ENCODE results near the gene LAMB3.

Gene LAMB3

DNA sequence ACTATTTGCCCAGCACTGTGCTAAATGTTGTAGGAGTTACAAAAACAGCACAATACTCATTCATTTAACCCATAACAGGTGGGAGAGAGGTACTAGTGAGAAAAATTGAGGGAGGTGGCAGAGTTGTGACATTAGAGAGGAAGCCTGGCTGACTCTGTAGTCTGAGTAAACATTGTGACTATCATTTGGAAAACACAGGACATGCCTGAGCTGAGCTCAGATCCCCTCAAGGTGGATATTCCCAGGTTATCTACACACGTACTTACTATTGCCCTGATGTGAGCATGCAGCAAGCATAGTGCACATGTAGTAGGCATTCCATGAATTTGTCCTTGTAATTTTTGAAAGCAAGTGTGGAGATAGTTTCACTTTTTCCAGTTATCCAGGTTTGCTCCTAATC lies 57.8 kb downstream of the LAMB3 start:
- no peak for DNase-seq

GRCh38 chr1:209593747-209594146 lies 58.5 kb downstream of the LAMB3 start:
- no peak for DNase-seq

- DNase-seq = no peak
Measured at GRCh38 chr1:209590405-209590804, 61.8 kb downstream of the LAMB3 start.

GRCh38 chr1:209589863-209590262 lies 62.4 kb downstream of the LAMB3 start:
- DNase-seq = no peak

DNA sequence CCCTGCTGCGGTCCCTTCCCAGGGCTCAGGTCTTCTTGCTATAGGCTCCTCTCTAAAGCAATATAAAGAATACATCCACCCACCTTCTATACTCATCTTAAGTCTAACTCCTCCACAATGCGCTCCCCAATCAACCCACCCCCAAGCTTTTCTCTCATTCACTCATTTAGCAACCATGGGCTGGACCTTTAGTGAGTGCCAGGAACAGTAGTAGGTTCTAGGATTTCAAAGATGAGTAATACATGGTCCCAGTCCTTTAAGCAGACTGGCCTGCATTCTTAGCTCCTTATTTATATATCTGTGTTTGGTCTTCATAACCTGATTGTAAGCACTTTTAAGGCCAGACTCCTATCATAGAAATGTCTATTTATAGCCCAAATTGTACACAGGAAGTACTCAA lies 62.8 kb downstream of the LAMB3 start:
- no peak for DNase-seq

GRCh38 chr1:209587789-209588188 lies 64.4 kb downstream of the LAMB3 start:
- DNase-seq = no peak

DNA sequence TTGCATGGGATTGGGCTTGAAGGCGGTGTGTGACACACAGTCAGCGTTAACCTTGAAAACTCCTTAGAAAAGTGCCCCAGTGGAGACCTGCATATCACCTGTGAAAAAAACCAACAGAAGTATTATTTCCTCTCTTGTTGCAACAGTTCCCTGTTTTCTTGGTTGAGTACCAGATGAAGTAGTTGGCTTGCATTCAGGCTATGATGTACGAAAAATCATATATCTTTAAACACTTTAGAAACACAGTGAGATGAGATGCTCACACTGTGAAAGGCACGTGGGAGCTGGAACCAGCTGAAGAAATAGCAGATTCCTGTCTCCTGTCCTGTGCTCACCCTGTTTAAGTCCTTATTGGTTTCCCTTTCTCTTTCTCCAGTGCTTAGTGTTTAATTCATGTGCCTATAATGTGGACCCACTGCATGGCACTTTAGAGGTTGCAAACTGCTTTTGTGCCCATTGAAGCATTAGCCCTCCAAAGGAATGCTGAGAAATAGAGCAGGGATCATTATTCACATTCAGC lies 65.9 kb downstream of the LAMB3 start:
- DNase-seq = no peak

DNA sequence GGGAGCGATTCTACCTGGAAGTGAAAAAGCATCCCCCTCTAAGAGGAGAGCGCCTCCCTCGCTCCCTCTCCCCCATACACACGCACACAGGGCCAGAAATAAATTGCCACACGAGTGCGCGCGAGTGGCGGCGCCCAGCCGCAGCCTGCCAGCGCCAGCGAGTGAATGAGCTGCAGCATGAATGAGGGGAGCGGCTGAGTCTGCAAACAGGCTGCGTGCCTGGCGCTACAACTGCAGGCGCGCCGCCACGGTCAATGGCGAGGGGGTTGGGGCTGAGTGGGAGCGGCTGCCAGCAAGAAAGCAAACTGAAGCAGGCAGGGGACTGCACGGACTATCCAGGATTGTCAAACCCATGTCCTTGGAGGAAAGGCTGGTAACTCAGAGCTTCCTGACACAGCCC lies 66.6 kb downstream of the LAMB3 start:
- DNase-seq = no peak

DNA sequence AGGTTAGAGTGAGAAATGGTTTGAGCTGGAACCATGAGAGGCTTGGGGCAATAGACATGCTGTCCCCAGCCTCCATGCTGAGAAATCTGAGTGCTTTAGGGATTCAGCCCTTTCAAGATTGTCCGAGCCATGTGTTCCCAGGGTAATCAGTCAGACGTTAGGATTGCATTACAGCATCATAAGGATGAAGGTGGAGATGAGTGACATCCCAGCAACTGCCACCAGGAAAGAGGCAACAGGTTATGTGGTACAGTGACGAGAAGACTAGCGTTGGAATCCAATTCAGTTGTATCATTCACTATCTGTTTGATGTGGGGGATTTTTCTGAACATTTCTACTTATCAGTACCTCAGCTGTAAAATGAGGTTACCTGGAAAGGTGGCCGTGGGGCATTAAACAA lies 67.0 kb downstream of the LAMB3 start:
- no peak for DNase-seq

GRCh38 chr1:209584231-209584672 lies 68.0 kb downstream of the LAMB3 start:
- no peak for DNase-seq

- DNase-seq = no peak
Measured at GRCh38 chr1:209583408-209583807, 68.8 kb downstream of the LAMB3 start, which contains the start of gene CAMK1G. Gene CAMK1G, plus strand, starts transcription at chr1:209583714. Its CDS starts 11,270 bp downstream, at chr1:209594984.

DNA sequence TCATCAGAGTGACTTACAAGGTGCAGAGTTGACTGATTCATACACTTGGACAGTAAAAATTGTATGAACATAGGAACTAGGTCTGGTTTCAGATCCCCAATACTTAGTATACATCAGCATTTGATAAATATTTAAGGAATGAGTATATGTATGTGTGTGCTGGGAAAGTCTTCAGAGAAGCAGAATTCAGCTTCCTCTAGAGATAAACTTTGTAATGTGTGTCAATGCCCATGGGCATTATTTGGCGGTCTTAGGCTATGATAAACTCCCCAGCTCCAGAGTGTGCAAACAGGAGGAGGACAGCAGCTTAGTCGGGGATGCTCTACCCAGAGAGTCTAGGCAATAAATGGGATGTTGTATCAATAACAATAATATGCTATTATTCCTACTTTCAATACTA lies 71.6 kb downstream of the LAMB3 start:
- DNase-seq = no peak

DNA sequence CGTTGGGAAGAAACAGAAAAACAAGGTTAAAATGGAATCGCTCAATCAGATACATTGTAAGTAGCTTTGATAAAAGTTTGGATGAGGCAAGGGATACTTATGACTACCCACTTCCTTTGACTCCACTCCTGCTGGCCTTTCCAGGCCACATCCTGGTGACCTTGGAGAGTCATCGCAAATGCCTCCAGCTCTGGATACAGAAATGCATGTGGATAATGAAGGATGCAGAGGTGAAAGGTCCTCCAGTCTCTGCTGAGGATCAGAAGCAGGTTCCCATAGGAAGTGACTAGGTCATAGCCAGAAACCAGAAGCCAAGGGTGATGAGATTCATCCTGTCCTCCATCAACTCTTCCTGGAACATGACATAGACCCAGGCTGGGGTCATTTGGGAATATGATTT lies 74.9 kb downstream of the LAMB3 start:
- DNase-seq = no peak

GRCh38 chr1:209576392-209577197 lies 75.6 kb downstream of the LAMB3 start:
- peak; percentile 44 to 68 for DNase-seq

GRCh38 chr1:209570743-209571142 lies 81.5 kb downstream of the LAMB3 start:
- DNase-seq = no peak

- peak; percentile 65 to 74 for DNase-seq
Measured at GRCh38 chr1:209569455-209570207, 82.6 kb downstream of the LAMB3 start.

DNA sequence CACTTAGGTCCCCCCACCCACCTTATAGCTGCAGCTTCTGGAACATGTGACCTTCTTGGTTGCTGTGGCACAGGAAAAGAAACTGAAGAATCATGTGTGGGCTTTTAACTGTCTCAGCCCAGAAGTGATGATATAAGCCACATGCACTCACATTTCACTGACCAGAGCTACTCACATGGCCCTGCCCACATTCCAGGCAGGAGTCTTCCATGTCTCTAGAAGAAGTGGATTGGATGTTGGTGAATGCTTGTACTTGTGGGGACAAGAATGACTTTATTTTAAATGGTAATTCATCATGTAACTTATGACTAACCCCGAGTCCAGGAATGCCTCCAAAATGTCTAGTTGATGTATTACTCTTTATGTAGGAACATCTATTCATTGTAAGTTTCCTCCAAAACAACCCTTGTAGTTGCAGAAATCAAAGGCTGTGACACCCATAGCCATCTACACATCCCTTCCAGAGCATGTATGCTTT lies 84.5 kb downstream of the LAMB3 start:
- no peak for DNase-seq

GRCh38 chr1:209565759-209566678 lies 86.2 kb downstream of the LAMB3 start:
- DNase-seq = peak; percentile 59 to 64

Data from stimulated activated CD4-positive, alpha-beta T cell treated with anti-CD3 and anti-CD28 coated beads, Interleukin-4, amount 100 ng/mL, for 4 hours (primary cell).